Eye (tissue), 1 donor: ENCODE data around the gene BPIFB4.
"Not testable (repeated sequence)": the region's sequence is repeated elsewhere in the genome, so short reads cannot be mapped to it uniquely, and the experiment has no call there.

Source experiments
- DNase-seq: peaks from one replicate; pipeline ENCODE4 v3.0.0-alpha.2; 2015

The BPIFB4 gene

GRCh38 chr20:33122297-33122696 lies 42.9 kb downstream of the BPIFB4 start:
- DNase-seq, result not testable (repeated sequence)

DNA sequence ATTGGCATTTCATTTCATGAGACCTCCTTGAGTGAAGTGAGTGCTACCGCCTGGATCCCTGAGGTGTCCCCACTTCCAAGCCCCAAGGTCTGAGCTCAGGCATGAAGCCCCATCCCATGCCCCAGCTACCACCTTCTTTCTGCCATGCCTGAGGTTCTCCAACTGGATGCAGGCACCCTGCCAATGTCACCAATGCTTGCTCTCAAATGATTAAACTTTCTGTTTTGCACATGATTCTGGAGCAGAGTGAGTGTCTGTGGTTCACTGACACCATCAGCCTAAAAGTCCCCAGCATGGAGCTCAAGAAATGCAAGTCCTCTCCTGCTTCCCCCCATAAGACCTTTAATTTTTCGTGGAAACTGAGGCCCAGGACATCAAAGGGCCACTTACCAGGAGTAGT lies 44.8 kb downstream of the BPIFB4 start:
- no peak for DNase-seq

- no peak for DNase-seq
These were observed 45.6 kb downstream of the BPIFB4 start for GRCh38 chr20:33124994-33125393.

DNA sequence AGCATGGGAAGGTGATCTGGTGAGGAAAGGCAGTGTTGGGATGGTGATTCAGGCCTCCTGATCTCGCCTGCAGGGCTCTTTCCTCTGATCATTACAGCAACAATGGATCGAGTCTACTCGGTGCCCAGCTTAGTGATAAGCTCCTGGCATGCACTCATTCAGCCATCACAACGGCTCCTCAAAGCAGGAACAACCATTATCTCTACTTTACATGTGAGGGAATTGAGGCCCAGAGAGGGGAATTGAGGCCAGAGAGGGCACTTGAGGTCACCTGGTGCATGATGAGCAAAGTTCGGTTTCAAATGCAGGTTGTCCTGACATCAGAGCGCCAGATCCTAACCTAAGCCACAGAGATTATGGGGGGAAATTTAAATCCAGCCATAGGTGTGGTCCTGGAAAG lies 46.5 kb downstream of the BPIFB4 start:
- no peak for DNase-seq

DNA sequence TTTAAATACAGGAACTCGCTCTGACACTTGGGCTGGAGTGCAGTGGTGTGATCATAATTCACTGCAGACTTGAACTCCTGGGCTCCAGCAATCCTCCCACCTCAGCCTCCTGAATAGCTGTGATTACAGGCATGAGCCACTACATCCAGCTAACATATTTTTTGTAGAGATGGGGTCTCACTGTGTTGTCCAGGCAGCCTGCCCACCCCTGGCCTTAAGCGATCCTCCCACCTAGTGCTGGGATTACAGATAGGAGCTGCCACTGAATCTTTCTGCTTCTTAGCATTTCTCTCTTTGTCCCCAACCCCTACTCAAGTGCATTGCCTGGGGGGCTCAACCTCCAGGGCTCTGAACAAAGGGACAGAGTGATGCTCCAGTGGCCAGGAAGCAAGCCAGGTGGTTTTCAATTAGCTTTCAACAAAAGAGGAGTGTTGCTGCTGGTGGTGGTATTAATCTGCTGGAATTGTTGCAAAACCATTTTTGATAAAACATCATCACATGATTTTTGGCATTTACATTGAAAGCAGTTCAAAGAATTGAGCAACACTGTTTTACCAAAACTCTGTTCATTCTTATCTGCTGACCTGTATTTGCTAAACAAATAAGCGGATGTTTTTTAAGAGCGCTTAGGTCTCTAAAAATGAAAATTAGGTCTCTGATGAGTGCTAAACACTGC lies 48.1 kb downstream of the BPIFB4 start:
- DNase-seq, result no peak

DNA sequence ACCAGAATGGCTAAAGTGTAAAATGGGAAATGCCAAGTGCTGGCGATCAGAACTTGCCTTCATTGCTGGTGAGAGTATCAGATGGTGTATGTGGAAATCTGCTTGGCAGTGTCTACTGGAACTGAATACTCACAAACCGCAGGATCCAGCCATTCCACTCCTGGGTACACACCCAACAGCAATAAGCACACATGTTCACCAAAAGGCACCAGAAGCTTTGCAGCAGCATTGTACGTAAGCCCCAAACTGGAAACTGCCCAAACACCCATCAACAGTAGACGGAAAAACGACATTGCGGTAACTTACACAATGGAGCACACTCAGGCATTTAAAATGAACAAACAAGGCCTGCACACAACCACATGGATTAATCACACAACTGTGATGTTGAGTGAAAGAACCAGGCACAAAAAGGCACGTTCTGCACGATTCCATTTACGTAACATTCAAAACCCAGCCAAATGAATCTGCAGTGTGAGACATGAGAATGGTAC lies 51.2 kb downstream of the BPIFB4 start:
- no peak for DNase-seq

- no peak for DNase-seq
These were observed 52.6 kb downstream of the BPIFB4 start for GRCh38 chr20:33131949-33132473.

GRCh38 chr20:33132513-33133372 lies 53.3 kb downstream of the BPIFB4 start:
- DNase-seq, result no peak

- DNase-seq, result no peak
These were observed 54.0 kb downstream of the BPIFB4 start for GRCh38 chr20:33133373-33133941.

DNA sequence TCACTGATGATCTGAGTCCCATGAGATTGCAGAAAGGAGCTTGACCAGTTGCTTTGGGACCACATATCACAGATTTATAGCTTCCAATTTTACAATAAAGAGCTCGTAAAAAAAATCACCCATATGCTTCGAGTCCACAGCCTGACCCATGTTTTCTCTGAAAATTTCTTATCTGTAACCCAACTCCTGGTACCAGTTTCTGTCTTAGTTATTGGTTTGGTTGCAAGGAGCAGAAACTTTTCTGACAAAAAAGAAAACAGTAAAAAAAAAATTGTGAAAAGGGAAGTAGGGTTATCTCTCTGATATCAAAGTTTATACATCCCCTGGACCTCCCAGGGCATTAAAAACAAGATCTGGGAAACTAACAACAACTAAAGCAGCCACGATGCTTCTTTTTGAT lies 57.8 kb downstream of the BPIFB4 start:
- no peak for DNase-seq

- no peak for DNase-seq
These were observed 60.0 kb downstream of the BPIFB4 start for GRCh38 chr20:33139467-33139866.

DNA sequence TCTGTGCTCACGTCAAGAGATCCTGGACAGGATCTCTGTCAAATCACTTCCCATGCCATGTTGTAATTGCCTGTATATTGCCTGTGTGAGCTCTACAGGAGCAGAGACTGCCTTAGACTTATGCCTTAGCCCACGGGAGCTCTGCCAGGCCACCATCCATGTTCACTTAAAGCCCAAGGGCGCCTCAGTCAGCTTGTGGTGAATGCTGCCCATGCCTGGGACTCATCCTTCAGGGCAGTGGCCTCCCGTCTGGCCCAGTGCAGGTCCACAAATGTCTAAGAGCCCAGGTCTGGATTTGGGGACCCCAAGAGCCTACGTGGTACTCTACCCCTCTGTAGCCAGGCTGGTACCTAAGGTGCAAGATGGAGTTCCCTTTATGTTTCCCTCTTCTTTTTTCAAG lies 66.1 kb downstream of the BPIFB4 start:
- no peak for DNase-seq

DNA sequence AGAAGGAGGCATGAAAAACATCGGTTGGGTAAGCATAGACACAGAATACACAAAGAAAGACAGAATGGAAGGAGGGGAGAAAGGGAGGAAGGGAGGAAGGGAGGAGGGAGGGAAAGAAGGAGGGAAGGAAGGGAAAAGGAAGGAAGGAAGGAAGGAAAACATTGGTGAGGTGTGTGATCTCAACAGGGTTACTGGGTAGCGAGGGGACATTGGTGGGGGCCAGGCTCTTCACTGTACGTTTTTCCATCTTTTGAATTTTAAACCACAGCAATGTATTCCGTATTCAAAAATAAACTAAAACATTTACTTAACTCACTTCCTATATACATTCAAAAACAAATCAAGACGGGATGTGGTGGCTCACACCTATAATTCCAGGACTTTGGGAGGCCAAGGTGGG lies 67.9 kb downstream of the BPIFB4 start:
- DNase-seq, result no peak

GRCh38 chr20:33148040-33148439 lies 68.6 kb downstream of the BPIFB4 start:
- no peak for DNase-seq

DNA sequence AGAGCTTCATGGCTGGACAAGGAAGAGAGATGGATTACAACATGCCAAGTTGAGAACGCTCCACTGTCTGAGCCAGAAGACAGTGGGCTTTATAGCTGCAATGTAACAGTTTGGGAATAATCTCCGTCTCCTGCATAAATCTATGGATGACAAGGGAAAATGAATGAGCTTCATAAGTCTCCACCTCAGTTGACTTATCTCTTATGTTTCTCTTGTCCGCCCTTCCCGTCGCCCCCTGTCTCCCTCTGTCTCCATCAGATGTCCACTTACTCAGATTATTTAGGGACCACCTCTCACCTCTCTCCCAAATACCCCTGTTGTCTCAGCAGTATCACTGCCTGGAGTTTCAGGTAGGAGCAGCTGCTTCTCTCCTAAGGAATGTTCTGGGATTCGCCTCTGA lies 74.8 kb downstream of the BPIFB4 start:
- DNase-seq, result no peak

GRCh38 chr20:33158637-33159385 lies 79.4 kb downstream of the BPIFB4 start:
- no peak for DNase-seq

- DNase-seq, result no peak
These were observed 80.3 kb downstream of the BPIFB4 start for GRCh38 chr20:33159713-33160112.

DNA sequence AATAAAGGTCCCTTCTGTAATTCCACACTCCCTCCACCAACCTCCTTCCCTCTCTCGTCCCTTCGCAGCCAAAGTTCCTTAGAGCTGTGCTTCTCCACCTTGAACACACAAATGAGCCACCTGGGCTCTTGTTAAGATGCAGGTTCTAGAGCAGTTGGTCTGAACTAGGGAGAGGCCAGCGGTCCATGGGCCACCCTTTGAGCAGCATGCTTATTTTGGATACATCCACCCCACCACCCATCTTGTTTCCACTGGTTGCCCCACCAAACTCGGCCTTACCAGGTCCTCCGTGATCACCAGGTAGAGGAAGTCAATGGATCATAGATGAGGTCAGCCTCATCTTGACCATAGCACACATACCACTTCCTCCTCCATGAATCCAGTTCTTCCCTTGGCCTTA lies 81.2 kb downstream of the BPIFB4 start:
- DNase-seq, result no peak
